HG03103 (cell line): ENCODE data around the gene MARVELD1.
"Not testable (repeated sequence)": the region's sequence is repeated elsewhere in the genome, so short reads cannot be mapped to it uniquely, and the experiment has no call there.

ENCODE experiments used
- ATAC-seq: cut with Tn5 transposase; IDR thresholded peaks from one replicate; pipeline ENCODE4 v1.9.1; 2021; ENCODE audit warnings: low read depth; ENCODE audit not compliant: unreplicated experiment

The MARVELD1 gene

DNA sequence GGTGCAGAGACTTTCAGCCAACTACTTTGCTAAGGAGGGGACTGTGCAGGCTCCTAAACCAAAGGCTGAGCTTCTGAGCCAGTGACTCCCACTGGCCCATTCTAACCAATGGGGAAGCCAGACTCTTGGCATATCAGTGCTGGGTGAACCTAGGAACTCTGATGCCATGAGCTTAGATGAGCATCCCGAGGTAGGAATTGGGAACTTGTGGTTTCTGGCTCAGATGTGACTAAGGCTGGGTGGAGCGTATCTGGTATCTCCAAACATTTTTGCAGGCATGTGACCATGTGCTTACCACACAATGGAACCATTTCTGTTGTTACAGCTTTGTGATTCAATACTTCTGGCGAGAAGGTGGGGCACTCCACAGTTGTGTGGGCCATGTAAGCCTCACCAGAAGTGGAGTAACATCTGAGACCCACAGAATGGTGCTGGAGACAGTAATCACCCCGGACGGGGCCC is 23.9 kb upstream of the MARVELD1 start:
- no peak for ATAC-seq

GRCh38 chr10:97690133-97690532 is 23.4 kb upstream of the MARVELD1 start:
- ATAC-seq: no peak

- not testable (repeated sequence) for ATAC-seq
These were observed 15.4 kb upstream of the MARVELD1 start for GRCh38 chr10:97698072-97698655.

DNA sequence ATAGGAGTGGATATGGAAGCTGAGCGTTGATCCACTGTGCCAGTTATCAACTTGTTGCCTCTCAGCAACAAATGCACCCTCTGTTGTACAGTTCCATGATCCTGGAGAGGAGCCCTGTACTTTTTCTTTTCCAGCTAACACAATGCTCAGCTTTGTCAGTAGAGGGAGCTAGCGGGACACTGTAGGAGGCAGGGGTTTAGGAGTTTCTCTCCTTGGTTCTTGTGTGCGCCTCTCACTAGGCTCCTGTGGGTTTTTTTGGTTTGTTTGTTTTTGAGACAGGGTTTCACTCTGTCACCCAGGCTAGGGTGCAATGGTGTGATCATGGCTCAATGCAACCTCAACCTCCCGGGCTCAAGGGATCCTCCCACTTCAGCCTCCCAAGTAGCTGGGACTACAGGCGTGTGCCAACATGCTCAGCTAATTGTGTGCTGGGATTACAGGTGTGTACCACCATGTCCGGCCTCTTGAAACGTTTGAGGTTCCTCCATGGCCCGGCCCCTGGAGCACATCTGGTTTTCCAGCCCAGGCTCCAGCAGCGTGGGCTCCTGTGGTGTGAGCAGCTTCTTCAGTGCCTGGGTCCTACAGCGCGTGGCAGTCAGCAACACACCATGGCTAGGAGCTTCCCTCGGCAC is 12.0 kb upstream of the MARVELD1 start:
- ATAC-seq: peak; percentile 68

DNA sequence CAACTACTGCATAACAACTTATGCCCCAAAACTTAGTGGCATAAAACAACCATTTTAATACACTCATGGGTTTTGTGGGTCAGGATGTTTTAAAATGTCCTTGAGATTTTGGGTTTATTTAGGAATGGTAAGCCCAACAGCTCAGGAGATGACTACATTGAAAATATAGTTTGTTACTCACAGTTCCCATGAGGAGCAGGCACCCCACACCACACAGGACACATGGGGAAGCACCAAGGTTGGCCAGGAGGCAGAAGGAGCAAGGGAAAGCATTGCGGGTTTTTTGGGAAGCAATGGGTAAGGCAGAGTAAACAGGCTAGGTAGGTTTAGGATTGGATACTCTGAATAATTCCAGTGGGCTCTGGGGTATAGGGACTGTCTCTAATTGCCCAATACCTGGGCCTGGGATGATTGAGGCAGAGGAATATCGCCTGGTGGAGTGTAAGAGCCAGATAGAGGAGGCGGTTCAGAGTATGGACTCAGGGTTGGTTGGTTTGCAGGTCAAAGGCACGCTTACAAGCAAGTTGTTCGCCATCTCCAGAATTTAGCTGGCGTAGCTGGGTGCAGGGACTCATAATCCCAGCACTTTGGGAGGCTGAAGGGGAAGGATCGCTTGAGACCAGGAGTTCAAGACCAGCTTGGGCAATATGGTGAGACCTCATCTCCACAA is 10.0 kb upstream of the MARVELD1 start:
- ATAC-seq: no peak

DNA sequence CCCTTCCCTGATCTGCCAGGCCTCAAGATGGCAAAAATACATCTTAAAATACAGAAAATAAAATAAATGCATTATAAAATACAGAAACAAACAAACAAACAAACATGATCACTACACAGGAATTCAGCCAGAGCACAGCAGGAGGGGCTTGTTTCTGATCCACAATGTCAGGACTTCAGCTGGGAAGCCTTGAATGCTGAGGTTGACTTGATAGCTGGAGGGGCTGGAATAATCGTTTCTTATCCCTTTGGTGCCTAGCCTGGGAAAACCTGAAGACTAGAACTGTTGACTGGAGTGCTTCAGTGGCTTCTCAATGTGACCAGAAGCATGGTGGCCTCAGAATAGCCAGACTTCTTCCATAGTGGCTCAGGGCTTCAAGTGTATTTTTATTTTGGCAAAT is 9.2 kb upstream of the MARVELD1 start:
- ATAC-seq: no peak

- no peak for ATAC-seq
These were observed 8.4 kb upstream of the MARVELD1 start for GRCh38 chr10:97705006-97705670.

DNA sequence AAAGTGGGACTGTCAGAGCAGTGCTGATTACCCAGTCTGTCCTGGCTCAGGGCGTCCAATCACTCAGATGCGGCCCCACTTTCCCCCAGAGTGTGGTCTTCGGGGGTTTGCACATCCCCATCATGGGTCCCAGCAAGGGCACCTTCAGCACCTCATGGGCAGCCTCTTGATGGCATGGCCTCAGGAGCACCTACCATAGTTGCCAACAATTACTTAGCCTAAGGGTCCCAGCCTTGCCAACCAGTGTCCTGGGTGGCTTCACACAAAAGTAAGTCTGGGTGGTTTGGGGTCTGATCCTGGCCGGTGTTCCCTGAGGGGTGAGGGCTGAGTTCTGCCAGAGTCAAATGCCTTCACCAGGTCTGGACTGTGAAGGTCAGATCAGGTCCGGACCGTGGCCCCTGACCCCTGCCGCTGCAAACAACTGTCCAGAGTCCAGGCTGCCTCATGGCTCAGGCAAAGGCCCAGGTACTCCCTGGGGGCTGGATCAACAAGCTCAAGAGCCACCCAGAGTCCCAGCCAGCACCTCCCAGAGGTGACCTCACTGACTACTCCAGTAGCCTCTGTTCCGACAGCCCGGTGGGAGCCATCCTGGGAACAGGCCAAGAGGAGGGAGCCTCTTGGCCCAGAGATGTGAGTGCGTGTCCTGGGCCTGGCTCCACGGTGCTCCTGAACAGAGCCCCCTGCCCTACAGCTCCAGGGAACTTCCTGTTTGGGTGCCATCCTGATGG is 6.2 kb upstream of the MARVELD1 start:
- no peak for ATAC-seq

DNA sequence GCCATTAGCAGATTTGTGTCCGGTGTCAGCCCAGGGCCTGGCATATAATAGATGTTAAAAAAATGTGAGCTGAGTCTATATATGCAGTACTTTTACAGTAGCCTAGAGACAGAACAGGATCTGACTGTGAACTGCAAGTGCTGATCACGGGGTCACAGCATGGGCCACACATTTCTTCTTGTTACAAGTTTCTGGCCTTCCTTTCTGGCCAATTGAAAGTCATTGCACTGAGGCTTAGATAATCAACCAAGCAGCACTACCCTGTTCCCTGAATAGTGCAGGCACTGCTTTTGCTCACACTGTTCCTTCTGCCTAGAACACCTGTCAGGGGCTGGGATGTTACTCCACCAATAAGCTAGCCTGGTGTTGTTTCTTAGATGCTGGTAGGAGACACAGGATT is 5.4 kb upstream of the MARVELD1 start:
- ATAC-seq: no peak

- no peak for ATAC-seq
These were observed 4.3 kb upstream of the MARVELD1 start for GRCh38 chr10:97708976-97709946.

GRCh38 chr10:97711640-97712572 is 1.6 kb upstream of the MARVELD1 start:
- no peak for ATAC-seq

DNA sequence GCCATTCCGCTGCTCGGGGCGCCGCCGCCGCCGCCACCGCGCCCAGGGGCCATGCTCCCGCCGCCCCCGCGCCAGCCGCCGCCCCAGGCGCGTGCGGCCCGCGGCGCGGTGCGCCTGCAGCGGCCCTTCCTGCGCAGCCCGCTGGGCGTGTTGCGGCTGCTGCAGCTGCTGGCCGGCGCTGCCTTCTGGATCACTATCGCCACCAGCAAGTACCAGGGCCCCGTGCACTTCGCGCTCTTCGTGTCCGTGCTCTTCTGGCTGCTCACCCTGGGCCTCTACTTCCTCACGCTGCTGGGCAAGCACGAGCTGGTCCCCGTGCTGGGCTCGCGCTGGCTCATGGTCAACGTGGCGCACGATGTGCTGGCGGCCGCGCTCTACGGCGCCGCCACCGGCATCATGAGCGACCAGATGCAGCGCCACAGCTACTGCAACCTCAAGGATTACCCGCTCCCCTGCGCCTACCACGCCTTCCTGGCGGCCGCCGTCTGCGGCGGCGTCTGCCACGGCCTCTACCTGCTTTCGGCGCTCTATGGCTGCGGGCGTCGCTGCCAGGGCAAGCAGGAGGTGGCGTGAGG is 383 bp downstream of the MARVELD1 start:
- peak; percentile 70 for ATAC-seq

GRCh38 chr10:97714401-97715258 is 1.1 kb downstream of the MARVELD1 start:
- ATAC-seq: peak; percentile 39

DNA sequence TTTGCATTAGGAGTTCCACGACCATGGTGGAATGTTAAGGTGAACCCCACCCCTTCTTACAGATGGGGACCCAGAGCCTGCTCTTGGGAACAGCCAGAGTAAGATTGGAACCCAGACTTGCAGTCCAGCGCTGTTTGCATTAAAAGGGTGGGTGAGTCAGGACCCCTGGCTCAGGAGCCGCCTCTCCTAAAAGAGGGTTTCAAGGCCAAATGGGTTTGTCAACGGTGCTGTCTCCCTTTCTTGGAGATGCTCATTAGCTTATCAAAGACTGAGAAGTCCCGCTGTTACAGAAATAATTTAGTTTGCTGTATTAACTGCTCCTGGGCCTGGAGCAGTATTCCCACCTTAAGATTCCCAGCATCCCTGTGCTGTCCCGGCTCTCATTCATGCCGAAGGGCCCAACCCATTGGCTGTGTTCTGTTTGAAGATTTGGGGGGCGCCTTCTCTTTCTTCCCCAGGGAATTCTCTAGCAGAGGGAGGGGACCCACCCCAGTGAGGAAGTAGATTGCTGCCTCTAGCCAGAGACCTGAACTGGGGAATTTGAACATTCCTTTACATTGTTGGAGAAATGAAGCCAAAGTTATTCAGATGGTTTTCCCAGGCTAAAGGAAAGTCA is 1.8 kb downstream of the MARVELD1 start:
- no peak for ATAC-seq

GRCh38 chr10:97717627-97718026 is 4.1 kb downstream of the MARVELD1 start:
- no peak for ATAC-seq

DNA sequence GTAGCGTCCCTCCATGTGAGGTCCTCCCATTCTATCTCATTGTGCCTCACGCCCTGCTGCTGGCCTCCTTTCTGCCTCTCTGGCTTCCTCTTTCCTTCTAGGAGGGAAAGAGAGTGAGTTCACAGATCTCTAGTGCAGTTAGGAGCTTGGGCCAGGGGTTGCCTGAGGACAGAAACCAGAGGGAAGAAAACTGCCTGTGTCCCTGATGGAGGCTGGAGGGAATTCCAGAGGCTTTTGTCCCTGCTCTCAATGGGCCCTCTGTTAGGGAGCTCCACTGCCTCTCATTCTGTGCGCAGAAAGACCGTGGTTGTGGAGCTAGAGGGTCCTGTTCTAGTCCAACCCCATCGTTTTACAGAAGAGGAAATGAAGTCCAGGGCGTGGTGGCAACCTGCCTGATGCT is 4.6 kb downstream of the MARVELD1 start:
- no peak for ATAC-seq

DNA sequence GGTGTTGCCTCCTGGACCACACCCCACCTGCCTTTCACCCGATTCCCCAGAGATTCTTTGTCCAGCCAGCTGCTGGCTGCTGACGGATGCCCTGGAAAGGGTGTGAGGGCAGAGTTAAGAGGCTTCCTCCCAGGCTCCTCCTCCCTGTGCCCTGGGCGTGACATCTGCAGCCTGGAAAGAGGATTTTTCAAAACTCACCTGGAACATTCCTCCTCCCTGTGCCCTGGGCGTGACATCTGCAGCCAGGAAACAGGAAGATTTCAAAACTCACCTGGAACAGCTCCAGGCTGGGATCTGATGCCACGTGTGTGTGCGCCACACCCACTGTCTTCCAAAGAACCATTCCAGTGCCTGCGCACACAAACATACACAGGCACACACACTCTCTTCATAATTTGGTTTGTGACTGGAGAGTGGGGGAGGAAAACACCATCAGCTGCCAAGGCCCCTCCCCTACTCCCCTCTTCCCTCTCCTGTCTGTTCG is 5.2 kb downstream of the MARVELD1 start:
- no peak for ATAC-seq
